Measurements from ENCODE around the gene PRM2.

Gene PRM2

GRCh38 chr16:11272484-11272883 lies 3.8 kb downstream of the PRM2 start:
- Histone ChIP-seq H3K4me3 (IDR thresholded peaks at IDR 0.05; ENCODE audit: insufficient read depth, low read depth, low read length) (no peak overlapping the region), H3K4me1 (ENCODE audit: low read depth, poor library complexity, severe bottlenecking) (no peaks in the 10 kb centered on the region), H3K27me3 (ENCODE audit: insufficient read depth, low read depth) (peaks cover 14% of the 10 kb centered on the region; the same call in 1 of the 2 replicates), H3K36me3 (ENCODE audit: insufficient read depth) (no peaks in the 10 kb centered on the region), H4K20me1 (ENCODE audit: insufficient read depth) (no peaks in the 10 kb centered on the region), H2AFZ (ENCODE audit: low read depth) (no peak overlapping the region), H3K4me2 (no peak overlapping the region), H3K9ac (no peak overlapping the region), H3K79me2 (ENCODE audit: insufficient read depth, low read depth) (no peaks in the 10 kb centered on the region), H3K27ac (no peak overlapping the region)
- TF ChIP-seq, protein P1, sequence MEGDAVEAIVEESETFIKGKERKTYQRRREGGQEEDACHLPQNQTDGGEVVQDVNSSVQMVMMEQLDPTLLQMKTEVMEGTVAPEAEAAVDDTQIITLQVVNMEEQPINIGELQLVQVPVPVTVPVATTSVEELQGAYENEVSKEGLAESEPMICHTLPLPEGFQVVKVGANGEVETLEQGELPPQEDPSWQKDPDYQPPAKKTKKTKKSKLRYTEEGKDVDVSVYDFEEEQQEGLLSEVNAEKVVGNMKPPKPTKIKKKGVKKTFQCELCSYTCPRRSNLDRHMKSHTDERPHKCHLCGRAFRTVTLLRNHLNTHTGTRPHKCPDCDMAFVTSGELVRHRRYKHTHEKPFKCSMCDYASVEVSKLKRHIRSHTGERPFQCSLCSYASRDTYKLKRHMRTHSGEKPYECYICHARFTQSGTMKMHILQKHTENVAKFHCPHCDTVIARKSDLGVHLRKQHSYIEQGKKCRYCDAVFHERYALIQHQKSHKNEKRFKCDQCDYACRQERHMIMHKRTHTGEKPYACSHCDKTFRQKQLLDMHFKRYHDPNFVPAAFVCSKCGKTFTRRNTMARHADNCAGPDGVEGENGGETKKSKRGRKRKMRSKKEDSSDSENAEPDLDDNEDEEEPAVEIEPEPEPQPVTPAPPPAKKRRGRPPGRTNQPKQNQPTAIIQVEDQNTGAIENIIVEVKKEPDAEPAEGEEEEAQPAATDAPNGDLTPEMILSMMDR (conservative IDR thresholded peaks at IDR 0.05; ENCODE audit: low read depth, low read length): no peak

GRCh38 chr16:11271610-11272009 lies 4.7 kb downstream of the PRM2 start:
- TF ChIP-seq, protein P1 (conservative IDR thresholded peaks at IDR 0.05; ENCODE audit: low read depth, low read length): no peak
- H3K27me3 ChIP-seq (ENCODE audit: insufficient read depth, low read depth): peaks cover 9% of the 10 kb centered on the region; the same call in 1 of the 2 replicates
- no peaks in the 10 kb centered on the region for H3K79me2 ChIP-seq (ENCODE audit: insufficient read depth, low read depth)
- no peak overlapping the region for H3K4me3 ChIP-seq (IDR thresholded peaks at IDR 0.05; ENCODE audit: insufficient read depth, low read depth, low read length)
- no peaks in the 10 kb centered on the region for H4K20me1 ChIP-seq (ENCODE audit: insufficient read depth)
- H3K9ac ChIP-seq: no peak overlapping the region
- H3K27ac ChIP-seq: no peak overlapping the region
- H3K36me3 ChIP-seq (ENCODE audit: insufficient read depth): no peaks in the 10 kb centered on the region
- H3K4me1 ChIP-seq (ENCODE audit: low read depth, poor library complexity, severe bottlenecking): no peaks in the 10 kb centered on the region
- no peak overlapping the region for H3K4me2 ChIP-seq
- H2AFZ ChIP-seq (ENCODE audit: low read depth): no peak overlapping the region

- no peak overlapping the region for H3K4me2 ChIP-seq
- no peaks in the 10 kb centered on the region for H3K36me3 ChIP-seq (ENCODE audit: insufficient read depth)
- no peak overlapping the region for H2AFZ ChIP-seq (ENCODE audit: low read depth)
- H3K4me1 ChIP-seq (ENCODE audit: low read depth, poor library complexity, severe bottlenecking): no peaks in the 10 kb centered on the region
- no peaks in the 10 kb centered on the region for H3K79me2 ChIP-seq (ENCODE audit: insufficient read depth, low read depth)
- no peak overlapping the region for H3K4me3 ChIP-seq (IDR thresholded peaks at IDR 0.05; ENCODE audit: insufficient read depth, low read depth, low read length)
- H3K27ac ChIP-seq: no peak overlapping the region
- H3K9ac ChIP-seq: no peak overlapping the region
- TF ChIP-seq, protein P1 (conservative IDR thresholded peaks at IDR 0.05; ENCODE audit: low read depth, low read length): no peak
- H3K27me3 ChIP-seq (ENCODE audit: insufficient read depth, low read depth): peaks cover 7% of the 10 kb centered on the region; the same call in 1 of the 2 replicates
- H4K20me1 ChIP-seq (ENCODE audit: insufficient read depth): no peaks in the 10 kb centered on the region
Observed at GRCh38 chr16:11270602-11271162, 5.6 kb downstream of the PRM2 start.

DNA sequence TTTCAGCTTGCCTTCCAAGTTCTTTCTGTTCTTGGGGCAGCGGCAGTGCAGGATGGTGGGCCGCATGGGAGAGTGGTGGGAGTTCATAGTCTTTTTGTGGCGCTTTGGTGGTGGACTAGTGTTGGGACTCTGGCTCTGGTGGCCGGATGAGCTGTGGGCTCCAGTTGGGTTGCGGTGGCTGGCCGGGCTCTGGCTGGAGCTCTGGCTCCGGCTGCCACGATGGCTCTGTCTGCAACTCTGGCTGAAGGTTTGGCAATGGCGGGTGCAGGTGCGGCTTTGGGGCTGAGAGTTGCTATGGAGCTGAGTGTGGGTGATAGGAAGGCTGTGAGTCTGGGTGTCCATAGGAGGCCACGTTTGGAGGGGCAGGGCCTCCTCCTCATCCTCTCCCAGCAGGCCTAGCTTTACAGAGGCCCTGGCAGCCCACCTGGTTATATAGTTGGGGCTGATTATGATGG lies 7.3 kb downstream of the PRM2 start, which contains the start of gene TNP2:
TNP2 (minus strand) TSS at position 405 of the 455 bp plus-strand sequence; CDS start at position 342, 63 bp downstream.
- peaks cover 4% of the 10 kb centered on the region; the same call in 1 of the 2 replicates for H3K27me3 ChIP-seq (ENCODE audit: insufficient read depth, low read depth)
- no peak within 1 kb of the TSS for H3K4me2 ChIP-seq
- H3K79me2 ChIP-seq (ENCODE audit: insufficient read depth, low read depth): no peaks in the 10 kb centered on the region
- H3K27ac ChIP-seq: no peak within 1 kb of the TSS
- H2AFZ ChIP-seq (ENCODE audit: low read depth): no peak within 1 kb of the TSS
- TF ChIP-seq, protein P1 (conservative IDR thresholded peaks at IDR 0.05; ENCODE audit: low read depth, low read length): no peak
- no peak within 1 kb of the TSS for H3K4me3 ChIP-seq (IDR thresholded peaks at IDR 0.05; ENCODE audit: insufficient read depth, low read depth, low read length)
- H4K20me1 ChIP-seq (ENCODE audit: insufficient read depth): no peaks in the 10 kb centered on the region
- H3K4me1 ChIP-seq (ENCODE audit: low read depth, poor library complexity, severe bottlenecking): no peaks in the 10 kb centered on the region
- H3K9ac ChIP-seq: no peak within 1 kb of the TSS
- no peaks in the 10 kb centered on the region for H3K36me3 ChIP-seq (ENCODE audit: insufficient read depth)
